Limb (tissue), 2 donors: ENCODE measurements around the gene ACTR10.
"Not testable (repeated sequence)": the region's sequence is repeated elsewhere in the genome, so short reads cannot be mapped to it uniquely, and the experiment has no call there.

ENCODE experiments used
- DNase-seq, 2 donors: peaks; one replicate each; pipeline ENCODE4 v3.0.0-alpha.2; 2016; ENCODE audit errors: extremely low spot score in 2 of 2

Gene ACTR10

GRCh38 chr14:58216544-58216943 lies 16.6 kb downstream of the ACTR10 start:
- no peak for DNase-seq

- DNase-seq: no peak
Measured at GRCh38 chr14:58227096-58227819, 27.3 kb downstream of the ACTR10 start.

- peak; percentile 15 to 43 for DNase-seq
Measured at GRCh38 chr14:58238252-58239243, 38.6 kb downstream of the ACTR10 start.

GRCh38 chr14:58239244-58240195 lies 39.6 kb downstream of the ACTR10 start:
- DNase-seq: peak; percentile 87

- no peak for DNase-seq
Measured at GRCh38 chr14:58243790-58244555, 44.0 kb downstream of the ACTR10 start.

GRCh38 chr14:58244556-58245387 lies 44.8 kb downstream of the ACTR10 start, which contains the start of gene PSMA3:
TSS of gene PSMA3 (plus strand) at chr14:58244843. CDS start at chr14:58244921, 78 bp downstream.
- peak; percentile 96 to 99 for DNase-seq

- DNase-seq: no peak
Measured at GRCh38 chr14:58245562-58245961, 45.6 kb downstream of the ACTR10 start.

- no peak for DNase-seq
Measured at GRCh38 chr14:58249611-58250010, 49.7 kb downstream of the ACTR10 start.

GRCh38 chr14:58258156-58258555 lies 58.2 kb downstream of the ACTR10 start:
- DNase-seq: no peak

- not testable (repeated sequence) for DNase-seq
Measured at GRCh38 chr14:58262005-58262404, 62.1 kb downstream of the ACTR10 start.

GRCh38 chr14:58265401-58265800 lies 65.5 kb downstream of the ACTR10 start:
- DNase-seq: no peak

- DNase-seq: no peak
Measured at GRCh38 chr14:58270628-58271027, 70.7 kb downstream of the ACTR10 start.

- DNase-seq: no peak
Measured at GRCh38 chr14:58272588-58273372, 72.8 kb downstream of the ACTR10 start.

- no peak for DNase-seq
Measured at GRCh38 chr14:58274881-58275280, 74.9 kb downstream of the ACTR10 start.

- no peak for DNase-seq
Measured at GRCh38 chr14:58275527-58276190, 75.7 kb downstream of the ACTR10 start.

- DNase-seq: no peak
Measured at GRCh38 chr14:58276208-58276607, 76.3 kb downstream of the ACTR10 start.

- DNase-seq: no peak
Measured at GRCh38 chr14:58278177-58278576, 78.2 kb downstream of the ACTR10 start.
